ENCODE measurements around the gene SEC24D.

The SEC24D gene

DNA sequence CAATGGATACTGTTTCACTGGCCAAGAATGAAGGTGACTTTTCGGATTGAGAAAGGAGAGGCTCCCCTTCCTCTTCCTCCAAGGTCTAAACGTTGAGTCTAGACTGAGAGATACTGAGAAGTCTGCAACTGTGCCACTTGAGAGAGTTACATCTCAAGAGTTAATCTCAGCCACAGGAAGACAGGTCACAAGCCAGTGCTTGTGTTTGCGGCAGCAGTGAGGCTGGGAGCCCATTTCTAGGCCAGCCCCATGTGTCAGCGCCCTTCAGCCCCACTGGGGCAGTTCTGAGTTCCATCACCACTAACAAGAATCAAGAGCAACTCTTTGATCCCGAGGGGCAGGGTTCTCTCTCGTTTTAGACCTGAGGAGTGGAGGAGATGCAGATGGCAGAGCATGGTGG lies 7.3 kb upstream of the SEC24D start:
- no peak for DNase-seq

DNA sequence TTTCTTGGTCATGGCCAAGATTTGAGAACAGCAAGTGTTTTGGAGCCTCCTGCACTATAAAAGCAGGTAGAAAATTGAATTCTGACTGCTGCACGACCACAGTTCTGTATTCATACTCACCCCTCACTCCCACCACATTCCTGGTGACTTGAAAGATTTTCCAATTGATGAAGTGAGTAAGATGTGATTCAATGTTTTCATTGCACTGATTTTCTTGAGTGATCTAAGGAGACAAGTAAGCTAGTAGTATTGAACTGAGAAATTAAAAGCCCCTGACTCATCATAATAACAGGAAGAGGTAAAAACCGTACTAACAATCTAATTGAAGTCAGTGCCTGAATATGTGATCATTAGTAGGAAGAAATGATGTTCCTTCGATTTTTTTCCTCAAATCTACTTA lies 6.1 kb upstream of the SEC24D start:
- DNase-seq, result no peak

DNA sequence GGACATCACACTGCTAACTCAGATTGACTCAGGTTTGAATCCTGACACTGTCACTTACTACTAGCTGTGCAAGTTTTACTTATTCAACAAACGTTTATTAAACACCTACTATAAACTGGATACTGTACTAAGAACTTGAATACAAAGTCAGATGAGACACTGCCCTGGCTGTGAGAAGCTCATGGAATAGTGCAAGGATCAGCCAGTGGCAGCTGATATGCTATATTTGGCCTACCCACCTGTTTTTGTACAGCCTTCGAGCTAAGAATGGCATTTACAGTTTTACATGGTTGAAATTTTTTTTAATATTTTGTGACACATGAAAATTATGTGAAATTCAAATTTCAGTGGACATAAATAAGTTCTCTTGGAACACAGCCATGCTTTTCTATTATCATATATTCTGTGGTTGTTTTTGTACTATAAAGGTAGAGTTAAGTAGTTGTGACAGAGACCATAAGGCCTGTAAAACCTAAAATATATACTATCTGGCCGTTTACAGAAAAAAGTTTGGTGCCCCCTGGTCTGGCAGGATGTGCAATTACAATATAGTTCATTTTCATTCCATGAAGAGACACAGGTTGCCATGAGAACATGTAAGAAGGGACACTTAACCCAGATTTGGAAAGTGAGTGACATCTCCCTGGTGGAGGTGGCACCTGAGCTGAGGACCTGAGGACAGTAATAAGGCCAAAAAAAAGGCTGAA lies 3.4 kb upstream of the SEC24D start:
- no peak for DNase-seq

DNA sequence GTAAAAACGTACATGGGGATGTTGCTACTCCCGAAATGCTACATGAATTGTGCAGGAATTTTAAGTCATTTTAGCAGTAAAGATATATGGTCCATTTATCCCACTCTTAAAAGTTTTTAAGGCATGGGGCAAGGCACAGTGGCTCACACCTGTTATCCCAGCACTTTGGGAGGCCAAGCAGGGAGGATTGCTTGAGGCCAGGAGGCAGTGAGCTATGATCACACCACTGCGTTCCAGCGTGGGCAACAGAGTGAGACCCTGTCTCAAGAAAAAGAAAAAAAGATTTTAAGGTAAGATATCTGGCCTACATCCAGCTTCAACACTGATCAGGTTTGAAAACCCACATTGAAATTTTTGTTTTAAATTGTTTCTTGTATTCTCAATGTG lies 1.2 kb upstream of the SEC24D start:
- DNase-seq, result no peak

DNA sequence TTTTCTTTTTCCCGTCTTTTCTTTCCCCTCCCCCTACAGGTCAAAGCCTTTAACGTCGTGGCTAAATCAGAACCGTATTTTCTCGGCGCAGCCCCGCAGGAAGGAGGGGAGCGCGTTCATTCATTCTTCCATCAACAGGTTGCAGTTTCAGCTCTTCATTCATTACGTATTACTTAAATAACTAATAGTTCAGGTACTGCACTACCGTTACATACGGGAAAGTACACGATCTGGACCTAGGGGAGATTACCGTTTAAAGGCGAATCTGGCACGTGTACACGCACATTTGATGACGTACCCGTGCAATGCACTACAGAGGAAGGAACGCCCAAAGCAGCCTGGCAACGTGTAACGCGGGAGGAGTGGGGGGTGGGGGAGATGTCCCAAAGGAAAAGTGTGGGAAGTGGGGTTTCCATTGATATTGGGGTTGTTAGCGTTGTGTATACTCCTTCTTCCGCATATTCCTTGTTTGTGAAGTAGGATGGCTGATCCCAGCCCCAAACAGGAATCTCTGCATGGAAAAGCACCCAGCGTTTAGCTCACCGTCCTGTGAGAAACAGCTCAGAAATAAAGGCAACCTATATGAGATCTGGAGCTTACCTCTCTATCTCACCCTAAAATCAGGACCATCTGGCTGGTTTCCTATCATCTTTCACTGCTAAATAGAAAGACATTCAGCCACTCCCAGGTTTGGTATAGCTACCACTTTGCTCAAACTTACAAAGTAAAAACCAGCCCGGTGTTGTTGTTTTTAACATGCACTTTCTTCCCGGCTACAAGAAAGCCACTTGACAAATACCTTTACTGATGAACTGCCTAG lies 585 bp upstream of the SEC24D start:
- peak; percentile 80 for DNase-seq

GRCh38 chr4:118834960-118835569 lies 861 bp downstream of the SEC24D start:
- DNase-seq, result peak; percentile 79

DNA sequence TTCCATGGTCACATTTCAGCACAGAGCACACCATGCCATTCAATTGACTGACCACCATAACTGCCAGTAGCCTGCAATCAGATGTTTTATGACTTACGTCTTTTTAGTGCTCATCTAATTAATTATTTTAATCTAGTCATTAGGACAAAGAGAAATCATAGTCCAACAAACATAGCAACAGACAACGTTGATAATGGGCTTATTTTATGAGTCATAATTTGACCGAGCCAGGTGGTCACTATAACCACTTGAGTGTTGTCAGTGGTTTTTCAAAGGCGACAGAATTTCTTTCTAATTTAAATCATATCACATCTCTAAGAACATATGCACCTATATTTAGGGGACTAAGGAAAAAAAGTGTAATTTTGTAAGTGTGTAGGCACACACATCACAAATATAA lies 1.9 kb downstream of the SEC24D start:
- DNase-seq, result no peak

GRCh38 chr4:118833192-118833820 lies 2.6 kb downstream of the SEC24D start:
- DNase-seq, result no peak

- no peak for DNase-seq
Observed at GRCh38 chr4:118829107-118829506, 6.8 kb downstream of the SEC24D start.

- no peak for DNase-seq
Observed at GRCh38 chr4:118826723-118827444, 9.0 kb downstream of the SEC24D start.

- DNase-seq, result no peak
Observed at GRCh38 chr4:118825799-118826198, 10.1 kb downstream of the SEC24D start.

DNA sequence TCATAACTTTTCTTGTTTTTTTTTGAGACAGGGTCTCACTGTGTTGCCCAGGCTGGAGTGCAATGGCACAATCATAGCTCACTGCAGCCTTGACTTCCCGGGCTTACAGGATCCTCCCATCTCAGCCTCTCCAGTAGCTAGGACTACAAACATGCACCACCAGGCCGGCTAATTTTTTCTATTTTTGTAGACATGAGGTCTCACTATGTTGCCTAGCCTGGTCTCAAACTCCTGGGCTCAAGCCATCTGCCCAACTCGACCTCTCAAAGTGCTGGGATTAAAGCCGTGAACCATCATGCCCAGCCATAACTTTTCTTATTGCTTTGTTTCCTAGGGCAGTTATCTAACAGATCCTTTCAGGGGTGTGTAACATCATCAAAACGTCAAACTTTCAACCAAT lies 11.8 kb downstream of the SEC24D start:
- DNase-seq, result no peak

- no peak for DNase-seq
Observed at GRCh38 chr4:118823471-118823870, 12.5 kb downstream of the SEC24D start.

DNA sequence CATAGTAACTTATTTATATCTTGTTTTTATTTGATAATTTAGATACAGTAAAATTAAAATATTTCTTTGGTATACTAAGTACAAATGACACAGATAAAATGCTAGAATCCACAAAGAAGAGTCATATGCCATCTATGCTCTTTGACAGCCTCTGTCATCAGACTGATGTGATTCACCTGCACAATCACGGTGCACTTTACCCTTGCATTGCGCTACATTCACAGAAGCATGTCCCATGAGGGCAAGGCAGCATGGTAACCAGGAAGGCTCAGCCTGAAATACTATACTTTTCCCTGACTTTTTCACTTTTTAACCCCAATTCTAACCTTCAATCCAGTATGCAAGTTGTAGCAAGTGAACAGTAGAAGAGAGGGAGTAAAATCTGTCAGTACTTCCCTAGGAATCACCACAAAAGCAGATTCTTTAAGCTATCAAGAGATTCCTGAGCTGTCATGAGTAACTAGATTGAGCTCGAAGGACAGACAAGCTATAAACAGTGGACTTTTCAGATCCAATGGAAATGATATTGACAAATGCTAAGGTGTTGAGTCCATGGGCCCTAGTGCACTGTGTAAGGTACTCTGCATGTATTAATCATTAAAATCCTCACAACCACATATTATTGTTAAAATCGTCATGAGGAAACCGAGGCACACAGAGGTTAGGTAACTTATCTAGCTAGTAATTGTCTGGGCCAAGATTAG lies 14.2 kb downstream of the SEC24D start:
- no peak for DNase-seq

- no peak for DNase-seq
Observed at GRCh38 chr4:118817178-118817930, 18.6 kb downstream of the SEC24D start.

GRCh38 chr4:118816538-118817177 lies 19.3 kb downstream of the SEC24D start:
- DNase-seq, result no peak

DNA sequence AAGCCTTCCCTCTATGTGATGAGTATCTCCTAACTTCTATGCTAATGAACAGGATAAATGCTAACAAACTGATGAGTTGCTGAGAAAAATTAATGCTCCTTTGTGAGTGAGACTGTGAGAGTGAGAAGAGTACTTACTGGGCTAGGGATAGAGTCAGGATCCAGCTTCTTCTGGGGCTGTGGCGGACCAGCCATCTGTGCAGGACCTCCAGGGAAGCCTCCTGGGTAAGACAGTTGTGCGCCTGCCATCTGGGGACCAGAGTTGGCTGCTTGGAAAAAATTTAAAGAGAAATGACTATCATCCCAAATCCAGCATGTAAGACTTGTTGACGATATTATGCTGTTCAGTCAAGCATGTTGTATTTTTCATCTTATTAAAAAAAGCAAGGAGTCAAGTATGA lies 21.0 kb downstream of the SEC24D start:
- DNase-seq, result no peak

- DNase-seq, result no peak
Observed at GRCh38 chr4:118814058-118814457, 21.9 kb downstream of the SEC24D start.

GRCh38 chr4:118813561-118813960 lies 22.4 kb downstream of the SEC24D start:
- DNase-seq, result no peak

DNA sequence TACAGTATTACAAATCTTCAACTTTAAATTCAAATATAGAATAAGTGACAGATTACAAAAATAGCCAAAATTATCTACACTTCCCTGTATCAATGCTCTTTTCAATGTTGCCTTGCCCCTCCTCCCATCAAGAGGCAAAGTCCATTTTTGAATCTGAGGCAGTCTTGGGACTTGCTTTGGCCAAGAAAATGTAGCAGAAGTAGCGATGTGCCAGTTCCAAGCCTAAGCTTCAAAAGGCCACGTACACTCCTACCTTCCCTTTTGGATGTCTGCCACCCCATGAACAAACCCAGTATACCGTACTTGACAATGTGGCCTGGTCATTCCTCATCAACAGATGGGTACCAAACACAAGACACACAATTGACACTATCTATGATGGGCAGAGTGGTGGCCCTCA lies 24.1 kb downstream of the SEC24D start:
- DNase-seq, result no peak
